OCI-LY7 (cell line): ENCODE measurements around the gene ARRDC2. TPM values are rescaled to one million over a fixed set of nuclear protein-coding genes. Genes with fewer than 3 reads are reported as not detected.
A peak's percentile ranks its signal among the peaks of the same experiment; 100 is the strongest.

Experiments
- BruUV-seq: library from RNA; stranded (reverse); fragments of 400-500 nt; replicated peaks from 2 replicates; lab custom pipeline; 2021; lab: Mats Ljungman, UMichigan
- CTCF ChIA-PET: fragments of 300-600 bp; sonication (Branson Sonifier 250); formaldehyde crosslinking; loops from one replicate; lab custom pipeline; 2022; ENCODE audit warnings: antibody characterized with exemption; ENCODE audit not compliant: unreplicated experiment; lab: Charles Lee
- POLR2A ChIA-PET: fragments of 300-600 bp; sonication (Branson Sonifier 250); formaldehyde crosslinking; loops from one replicate; lab custom pipeline; 2022; ENCODE audit warnings: antibody characterized with exemption; lab: Charles Lee
- DNase-seq: peaks from one replicate; pipeline ENCODE4 v3.0.0-alpha.2; 2015; ENCODE audit warnings: low spot score
- H2AFZ ChIP-seq: fragments of 200-600 bp; sonication (generic), shearing (Covaris generic); 2 replicates; pipeline ENCODE4 v1.6.1; 2014; ENCODE audit warnings: mild to moderate bottlenecking, antibody characterized with exemption, low read length, moderate library complexity
- H3K27ac ChIP-seq: fragments of 200-600 bp; sonication (generic); 2 replicates; pipeline ENCODE4 v1.5.1; 2014; ENCODE audit warnings: mixed run types, low read depth, mild to moderate bottlenecking, moderate library complexity, low read length, inconsistent platforms; ENCODE audit not compliant: poor library complexity, severe bottlenecking
- H3K36me3 ChIP-seq: fragments of 200-600 bp; sonication (generic); 2 replicates; pipeline ENCODE4 v1.6.1; 2014; ENCODE audit warnings: mild to moderate bottlenecking, antibody characterized with exemption, low read length, moderate library complexity, mixed read lengths; ENCODE audit not compliant: insufficient read depth
- H3K4me1 ChIP-seq: fragments of 200-600 bp; sonication (generic); 2 replicates; pipeline ENCODE4 v1.5.1; 2014; ENCODE audit warnings: mild to moderate bottlenecking, low read length; ENCODE audit not compliant: insufficient read depth, poor library complexity, severe bottlenecking
- H3K4me2 ChIP-seq: fragments of 200-600 bp; sonication (generic); 2 replicates; pipeline ENCODE4 v1.6.1; 2014; ENCODE audit warnings: mild to moderate bottlenecking, low read length
- H3K4me3 ChIP-seq: fragments of 200-600 bp; sonication (generic); 2 replicates; pipeline ENCODE4 v1.5.1; 2014; ENCODE audit warnings: mild to moderate bottlenecking, low read depth, low read length; ENCODE audit not compliant: poor library complexity, severe bottlenecking
- H3K79me2 ChIP-seq: fragments of 200-600 bp; sonication (generic); 2 replicates; pipeline ENCODE4 v1.6.1; 2016; ENCODE audit warnings: low read depth, mild to moderate bottlenecking, low read length, moderate library complexity, mixed read lengths; ENCODE audit not compliant: insufficient read depth
- H3K9me2 ChIP-seq: fragments of 200-600 bp; sonication (generic); 2 replicates; pipeline ENCODE4 v1.6.1; 2016; ENCODE audit warnings: mild to moderate bottlenecking, low read length, mixed read lengths; ENCODE audit not compliant: insufficient read depth
- H3K9me3 ChIP-seq: fragments of 200-600 bp; sonication (generic); 2 replicates; pipeline ENCODE4 v1.6.1; 2014; ENCODE audit warnings: mild to moderate bottlenecking, mixed run types, low read length, mixed read lengths
- H4K20me1 ChIP-seq: fragments of 200-600 bp; sonication (generic); 2 replicates; pipeline ENCODE4 v1.6.1; 2014; ENCODE audit warnings: mild to moderate bottlenecking, antibody characterized with exemption, low read length, moderate library complexity, mixed read lengths; ENCODE audit not compliant: insufficient read depth
- EZH2phosphoT487 ChIP-seq: fragments of 200-600 bp; sonication (generic); IDR thresholded peaks from 2 replicates; pipeline ENCODE4 v1.6.1; 2018; ENCODE audit warnings: low read depth, borderline replicate concordance, mild to moderate bottlenecking, mixed run types, antibody characterized with exemption, low read length, moderate library complexity, mixed read lengths
- intact Hi-C: fragments of 100-400 bp; cut with micrococcal nuclease; formaldehyde crosslinking; loops from one replicate; pipeline ENCODE4 v1.10.0; 2022; ENCODE audit not compliant: unreplicated experiment
- total RNA-seq, 2 experiments: library from RNA; depleted of rRNA in 1 of 2; stranded (reverse); fragments of >200 nt in 1 of 2; shearing (Covaris generic) in 1 of 2; gene quantifications; 2 replicates each; pipeline ENCODE4 v1.2.3, GENCODE V29; 2014 to 2022
- TF ChIP-seq, protein P1 (sequence below): fragments of 200-600 bp; sonication (generic); conservative IDR thresholded peaks from 2 replicates; pipeline ENCODE4 v1.5.1; 2014; ENCODE audit warnings: mild to moderate bottlenecking, antibody characterized with exemption, low read length, moderate library complexity, mixed read lengths

The ARRDC2 gene
- total RNA-seq, 2 experiments from 2014 or later, result 30.7 TPM

DNA sequence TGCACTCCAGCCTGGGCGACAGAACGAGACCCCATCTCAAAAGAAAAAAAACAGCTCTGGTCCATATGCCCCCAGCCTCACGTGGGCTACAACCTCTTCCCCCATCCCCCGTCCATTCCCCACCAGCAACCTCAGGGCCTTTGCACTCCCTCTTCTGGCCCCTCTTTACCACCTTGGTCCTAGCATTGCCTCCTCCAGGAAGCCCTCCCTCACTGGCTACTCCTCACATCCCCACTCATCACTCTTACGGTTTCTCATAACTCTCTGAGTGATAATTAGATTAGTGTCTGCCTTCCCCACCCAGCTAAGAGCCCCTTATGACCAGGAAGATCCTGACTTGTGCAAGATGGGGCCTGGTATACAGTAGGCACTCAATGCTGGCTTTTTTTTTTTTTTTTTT is 48.0 kb downstream of the ARRDC2 start:
- intact Hi-C loops, result no loop called here
- peaks cover 10% of the 10 kb centered on the region for H3K36me3 ChIP-seq
- TF ChIP-seq EZH2phosphoT487, result no peak
- TF ChIP-seq, protein P1, sequence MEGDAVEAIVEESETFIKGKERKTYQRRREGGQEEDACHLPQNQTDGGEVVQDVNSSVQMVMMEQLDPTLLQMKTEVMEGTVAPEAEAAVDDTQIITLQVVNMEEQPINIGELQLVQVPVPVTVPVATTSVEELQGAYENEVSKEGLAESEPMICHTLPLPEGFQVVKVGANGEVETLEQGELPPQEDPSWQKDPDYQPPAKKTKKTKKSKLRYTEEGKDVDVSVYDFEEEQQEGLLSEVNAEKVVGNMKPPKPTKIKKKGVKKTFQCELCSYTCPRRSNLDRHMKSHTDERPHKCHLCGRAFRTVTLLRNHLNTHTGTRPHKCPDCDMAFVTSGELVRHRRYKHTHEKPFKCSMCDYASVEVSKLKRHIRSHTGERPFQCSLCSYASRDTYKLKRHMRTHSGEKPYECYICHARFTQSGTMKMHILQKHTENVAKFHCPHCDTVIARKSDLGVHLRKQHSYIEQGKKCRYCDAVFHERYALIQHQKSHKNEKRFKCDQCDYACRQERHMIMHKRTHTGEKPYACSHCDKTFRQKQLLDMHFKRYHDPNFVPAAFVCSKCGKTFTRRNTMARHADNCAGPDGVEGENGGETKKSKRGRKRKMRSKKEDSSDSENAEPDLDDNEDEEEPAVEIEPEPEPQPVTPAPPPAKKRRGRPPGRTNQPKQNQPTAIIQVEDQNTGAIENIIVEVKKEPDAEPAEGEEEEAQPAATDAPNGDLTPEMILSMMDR, result no peak
- H3K79me2 ChIP-seq, result no peaks in the 10 kb centered on the region
- POLR2A ChIA-PET, result interaction anchor here (0.5 to 0.9 kb wide), 3 partner anchors 34 to 118 kb away, joined by 3 to 6 read pairs (median 4); no protein-coding TSS in a partner anchor
- BruUV-seq, result no TSS peak
- H3K4me3 ChIP-seq, result no peak overlapping the region
- no peak overlapping the region for H2AFZ ChIP-seq
- H4K20me1 ChIP-seq, result no peaks in the 10 kb centered on the region
- H3K9me2 ChIP-seq, result no peaks in the 10 kb centered on the region
- DNase-seq, result no peak
- H3K27ac ChIP-seq, result no peak overlapping the region
- H3K4me2 ChIP-seq, result no peak overlapping the region
- H3K9me3 ChIP-seq, result no peaks in the 10 kb centered on the region
- CTCF ChIA-PET, result no interaction called here
- peaks cover 23% of the 10 kb centered on the region for H3K4me1 ChIP-seq

DNA sequence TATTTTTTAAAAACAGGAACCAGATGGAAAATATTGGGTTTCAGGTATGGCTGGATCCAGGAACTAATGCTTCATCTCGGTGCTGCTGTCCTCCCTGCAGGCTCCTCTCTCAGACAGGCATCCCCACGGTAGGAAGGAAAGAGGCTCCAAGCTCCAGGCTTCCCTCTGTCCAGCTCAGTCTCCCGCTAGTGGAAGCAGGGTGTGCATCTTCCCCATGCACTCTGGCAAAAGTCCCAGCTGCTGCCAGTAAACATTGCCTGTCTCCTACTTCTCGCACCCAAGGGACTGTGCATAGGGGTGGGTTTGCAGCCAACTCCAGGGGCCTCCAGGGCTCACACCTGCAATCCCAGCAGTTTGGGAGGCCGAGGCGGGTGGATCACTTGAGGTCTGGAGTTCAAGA is 49.6 kb downstream of the ARRDC2 start:
- Histone ChIP-seq H3K27ac (no peak overlapping the region), H3K4me2 (0 out of 2 replicates have a peak overlapping the region, but pooled peaks have one; percentile 66), H2AFZ (peak overlapping the region; percentile 72; the same call in 1 of the 2 replicates), H3K9me3 (no peaks in the 10 kb centered on the region), H3K36me3 (peaks cover 10% of the 10 kb centered on the region), H3K9me2 (no peaks in the 10 kb centered on the region), H3K4me3 (no peak overlapping the region), H3K79me2 (no peaks in the 10 kb centered on the region), H4K20me1 (no peaks in the 10 kb centered on the region), H3K4me1 (peaks cover 23% of the 10 kb centered on the region)
- TF ChIP-seq EZH2phosphoT487, result no peak
- TF ChIP-seq, protein P1, result no peak
- DNase-seq, result no peak
- BruUV-seq, result no TSS peak
- ChIA-PET POLR2A (interaction anchor here (0.6 kb wide), 2 partner anchors 9 to 60 kb away, joined by 3 to 4 read pairs; no protein-coding TSS in a partner anchor), CTCF (interaction anchor here (0.6 kb wide), 1 partner anchor 235 kb away, joined by 4 read pairs; no protein-coding TSS in a partner anchor)
- intact Hi-C loops, result no loop called here
